Activated CD8-positive, alpha-beta memory T cell treated with anti-CD3 and anti-CD28 coated beads, Interleukin-2, amount 10 ng/mL, durations not matched to agents 7 days and 5 days (primary cell): ENCODE measurements around the gene RIPOR2. TPM values are rescaled to one million over a fixed set of nuclear protein-coding genes. Genes with fewer than 3 reads are reported as not detected.

Experiments used
- ATAC-seq: fragments of 150-1000 bp; cut with Tn5 transposase; one replicate; pipeline ENCODE4 v1.10.0; 2021; ENCODE audit warnings: moderate library complexity
- CTCF ChIA-PET: fragments of 350-600 bp; sonication (Branson Sonifier 250); formaldehyde crosslinking; loops from one replicate; lab custom pipeline; 2021; ENCODE audit warnings: antibody characterized with exemption; lab: Charles Lee
- DNase-seq: peaks from one replicate; pipeline ENCODE4 v3.0.0-alpha.2; 2020
- H3K27ac Mint-ChIP-seq: one replicate; pipeline ENCODE4 v1.8.0; 2021; ENCODE audit warnings: mild to moderate bottlenecking, mixed read lengths
- H3K27me3 Mint-ChIP-seq: one replicate; pipeline ENCODE4 v1.8.0; 2021; ENCODE audit warnings: mixed read lengths
- H3K36me3 Mint-ChIP-seq: one replicate; pipeline ENCODE4 v1.8.0; 2021; ENCODE audit warnings: mild to moderate bottlenecking, mixed read lengths
- H3K4me1 Mint-ChIP-seq: one replicate; pipeline ENCODE4 v1.8.0; 2021; ENCODE audit warnings: mixed read lengths
- H3K4me3 Mint-ChIP-seq: one replicate; pipeline ENCODE4 v1.8.0; 2021; ENCODE audit warnings: mild to moderate bottlenecking, moderate library complexity, mixed read lengths
- H3K9me3 Mint-ChIP-seq: one replicate; pipeline ENCODE4 v1.8.0; 2022; ENCODE audit warnings: low read depth, mixed read lengths
- total RNA-seq, 2 experiments: library from RNA; stranded (reverse); gene quantifications; one replicate each; pipeline ENCODE4 v1.2.3, GENCODE V29; 2021

Gene RIPOR2
- total RNA-seq, 2 experiments from 2014 or later = 53.4 to 104 TPM

DNA sequence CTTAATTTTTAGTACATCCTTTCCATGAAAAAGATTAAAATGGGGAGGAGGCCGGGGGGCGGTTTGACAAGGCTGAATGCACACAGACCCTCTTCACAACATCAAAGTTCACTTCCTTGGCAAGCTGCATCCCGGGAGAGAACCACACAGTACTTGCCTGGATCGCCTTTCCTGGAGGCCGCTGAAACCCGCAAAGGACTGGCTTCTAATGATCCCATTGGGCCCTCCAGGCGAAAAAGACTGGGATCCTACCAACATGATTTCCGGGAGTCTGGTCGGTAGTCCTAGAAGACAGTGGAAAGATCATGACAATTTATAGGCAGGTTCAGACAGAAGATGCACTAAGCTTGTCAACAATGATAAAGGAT is 60.2 kb downstream of the RIPOR2 start:
- no peak overlapping the region for H3K4me3 Mint-ChIP-seq
- CTCF ChIA-PET = no interaction called here
- peaks cover 17% of the 10 kb centered on the region for H3K9me3 Mint-ChIP-seq
- no peak for DNase-seq
- peaks cover 3% of the 10 kb centered on the region for H3K4me1 Mint-ChIP-seq
- H3K36me3 Mint-ChIP-seq = peaks cover 88% of the 10 kb centered on the region
- no peak overlapping the region for H3K27ac Mint-ChIP-seq
- ATAC-seq = no peak
- H3K27me3 Mint-ChIP-seq = no peaks in the 10 kb centered on the region

DNA sequence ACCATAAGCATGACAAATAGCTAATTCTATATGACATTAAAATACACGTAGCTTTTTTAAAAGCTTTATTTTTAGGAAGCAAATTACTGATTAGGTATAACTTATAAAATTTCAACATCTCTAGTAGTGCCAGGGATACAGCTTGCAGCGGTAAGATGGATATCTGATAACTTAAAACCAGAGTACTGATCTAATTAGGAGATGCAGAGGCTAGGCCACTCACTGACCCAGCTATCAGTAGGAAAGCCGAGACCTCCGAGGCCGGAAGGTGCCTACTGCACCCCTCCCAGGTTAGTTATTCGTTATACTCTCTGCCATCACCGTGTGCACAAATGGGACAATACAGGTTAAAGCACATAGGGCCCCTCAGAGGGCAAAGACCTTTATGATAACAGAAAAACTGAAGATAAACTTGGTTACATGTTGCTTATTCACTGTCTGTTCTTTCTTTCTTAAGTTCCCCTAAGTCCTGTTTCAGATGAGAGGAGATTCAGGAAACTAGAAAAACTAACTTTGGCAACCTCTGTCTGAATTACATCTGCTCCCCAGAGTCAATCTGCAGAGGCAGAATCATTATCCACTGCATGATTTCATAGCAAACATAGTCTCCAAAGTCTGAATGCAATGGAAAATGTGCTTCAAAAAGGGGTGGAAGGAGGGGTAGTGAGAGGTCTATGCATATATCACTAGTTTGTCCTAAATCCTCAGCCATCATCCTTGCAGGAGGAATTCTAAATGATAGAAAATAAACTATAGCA is 60.8 kb downstream of the RIPOR2 start:
- peaks cover 90% of the 10 kb centered on the region for H3K36me3 Mint-ChIP-seq
- no peak overlapping the region for H3K27ac Mint-ChIP-seq
- no peak for ATAC-seq

DNA sequence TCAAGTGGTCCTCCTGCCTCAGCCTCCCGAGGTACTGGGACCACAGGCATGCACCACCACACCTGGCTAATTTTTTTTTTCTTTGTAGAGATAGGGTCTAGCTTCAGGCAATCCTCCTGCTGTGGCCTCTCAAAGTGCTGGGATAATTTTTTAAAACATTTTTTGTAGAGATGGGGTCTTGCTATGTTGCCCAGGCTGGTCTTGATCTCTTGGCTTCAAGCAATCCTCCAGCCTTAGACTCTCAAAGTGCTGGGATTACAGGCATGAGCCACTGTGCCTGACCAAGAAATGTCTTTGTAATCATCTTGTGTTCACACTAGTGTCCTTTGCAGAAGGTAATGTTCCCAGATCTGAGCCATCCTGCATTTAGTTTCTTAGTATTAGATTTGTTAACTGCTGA is 61.6 kb downstream of the RIPOR2 start:
- no peaks in the 10 kb centered on the region for H3K27me3 Mint-ChIP-seq
- H3K4me1 Mint-ChIP-seq = peaks cover 2% of the 10 kb centered on the region
- no peak overlapping the region for H3K27ac Mint-ChIP-seq
- DNase-seq = no peak
- CTCF ChIA-PET = interaction anchor here (1.0 to 3.3 kb wide), 4 partner anchors 9 to 118 kb away, joined by 3 to 14 read pairs (median 4); no protein-coding TSS in a partner anchor
- H3K9me3 Mint-ChIP-seq = peaks cover 15% of the 10 kb centered on the region
- H3K36me3 Mint-ChIP-seq = peaks cover 82% of the 10 kb centered on the region
- no peak overlapping the region for H3K4me3 Mint-ChIP-seq
- no peak for ATAC-seq

More for the DNA sequence above, 60.8 kb downstream of the RIPOR2 start:
- Mint-ChIP-seq H3K4me1 (peaks cover 3% of the 10 kb centered on the region), H3K27me3 (no peaks in the 10 kb centered on the region), H3K4me3 (no peak overlapping the region), H3K9me3 (peaks cover 17% of the 10 kb centered on the region)
- DNase-seq = no peak
- CTCF ChIA-PET = interaction anchor here (1.0 to 3.3 kb wide), 4 partner anchors 8 to 117 kb away, joined by 3 to 14 read pairs (median 4); no protein-coding TSS in a partner anchor

DNA sequence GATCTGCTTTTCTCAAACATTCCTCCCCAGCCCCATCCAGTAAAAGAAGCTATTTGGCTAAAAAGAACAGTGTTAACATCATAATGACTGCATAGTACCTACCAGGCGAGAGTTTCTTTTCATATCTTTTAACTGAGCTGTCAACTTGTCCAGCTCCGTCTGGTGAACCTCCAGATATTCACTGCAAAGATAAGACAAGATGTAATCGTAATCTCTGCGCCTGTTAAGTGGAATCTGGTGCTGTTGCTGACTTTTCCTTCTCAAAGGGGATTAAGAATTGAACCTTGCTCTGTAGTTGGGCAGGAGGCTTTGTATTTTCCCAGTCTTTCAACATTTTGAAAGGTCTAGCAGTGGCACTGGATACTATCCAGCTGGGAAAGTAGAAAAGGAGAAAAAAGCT is 63.0 kb downstream of the RIPOR2 start:
- Mint-ChIP-seq H3K36me3 (peaks cover 82% of the 10 kb centered on the region), H3K27me3 (no peaks in the 10 kb centered on the region), H3K9me3 (peaks cover 8% of the 10 kb centered on the region), H3K4me3 (no peak overlapping the region), H3K4me1 (peaks cover 2% of the 10 kb centered on the region), H3K27ac (no peak overlapping the region)
- DNase-seq (no peak), ATAC-seq (no peak)
- CTCF ChIA-PET = interaction anchor here (1.6 to 3.3 kb wide), 3 partner anchors 11 to 119 kb away, joined by 4 to 14 read pairs (median 4); no protein-coding TSS in a partner anchor

DNA sequence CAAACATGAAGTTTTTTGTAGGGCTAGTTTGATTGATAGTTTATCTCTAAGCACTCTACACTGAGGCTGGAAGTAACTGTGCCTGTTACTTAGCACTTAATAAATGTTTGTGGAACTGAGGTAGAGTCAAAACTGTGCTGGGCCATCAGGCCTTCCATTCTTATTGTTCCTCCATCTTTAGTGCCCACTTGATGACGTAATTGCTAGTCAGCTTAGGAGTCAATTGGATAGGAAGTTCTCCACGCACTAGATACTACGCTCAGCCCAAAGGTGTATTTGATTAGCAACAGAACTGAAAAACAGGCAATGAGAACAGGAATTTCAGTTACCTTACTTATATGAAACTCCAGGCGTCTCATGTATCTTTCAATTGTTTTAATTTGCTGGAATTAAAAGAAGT is 67.0 kb downstream of the RIPOR2 start:
- no peak overlapping the region for H3K27ac Mint-ChIP-seq
- DNase-seq (no peak), ATAC-seq (no peak)
- no peak overlapping the region for H3K4me3 Mint-ChIP-seq
- H3K27me3 Mint-ChIP-seq = no peaks in the 10 kb centered on the region
- peaks cover 64% of the 10 kb centered on the region for H3K36me3 Mint-ChIP-seq
- peaks cover 6% of the 10 kb centered on the region for H3K4me1 Mint-ChIP-seq
- H3K9me3 Mint-ChIP-seq = no peaks in the 10 kb centered on the region
- CTCF ChIA-PET = interaction anchor here (0.8 to 1.2 kb wide), 2 partner anchors 13 to 64 kb away, joined by 3 read pairs; no protein-coding TSS in a partner anchor

DNA sequence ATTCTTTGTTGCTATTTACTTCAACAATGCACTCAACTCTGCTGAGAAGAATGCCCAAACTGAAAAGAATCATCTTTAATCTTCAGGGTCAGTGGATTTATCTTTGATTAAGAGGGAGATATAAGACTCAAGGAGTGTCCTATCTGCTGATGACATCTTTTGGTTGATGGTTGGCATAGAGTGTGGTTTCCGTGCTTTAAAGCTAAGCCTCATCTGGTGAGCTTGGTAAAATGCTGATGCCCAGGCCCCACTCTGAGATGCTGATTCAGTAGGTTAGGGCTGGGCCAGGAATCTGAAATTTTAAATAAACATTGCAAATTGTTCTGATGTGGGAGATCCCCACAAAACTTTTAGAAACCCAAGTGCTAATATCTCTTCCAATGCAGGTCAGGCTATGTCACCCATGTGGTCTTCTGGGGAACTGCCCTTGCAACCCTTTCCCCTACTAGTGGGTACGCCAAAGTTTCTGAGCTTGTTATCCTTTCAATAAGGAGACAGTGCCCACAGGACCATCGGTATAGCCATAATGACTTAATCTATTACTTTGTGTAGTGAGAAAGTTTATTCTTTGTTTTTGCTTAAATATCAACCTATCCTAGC is 68.6 kb downstream of the RIPOR2 start:
- no peak for ATAC-seq
- Mint-ChIP-seq H3K4me3 (no peak overlapping the region), H3K9me3 (no peaks in the 10 kb centered on the region), H3K27me3 (no peaks in the 10 kb centered on the region), H3K36me3 (peaks cover 60% of the 10 kb centered on the region), H3K27ac (peak overlapping the region; percentile 24), H3K4me1 (peaks cover 18% of the 10 kb centered on the region)
- CTCF ChIA-PET = interaction anchor here (1.3 to 2.4 kb wide), 4 partner anchors 10 to 125 kb away, joined by 3 to 8 read pairs (median 6); no protein-coding TSS in a partner anchor
- no peak for DNase-seq

DNA sequence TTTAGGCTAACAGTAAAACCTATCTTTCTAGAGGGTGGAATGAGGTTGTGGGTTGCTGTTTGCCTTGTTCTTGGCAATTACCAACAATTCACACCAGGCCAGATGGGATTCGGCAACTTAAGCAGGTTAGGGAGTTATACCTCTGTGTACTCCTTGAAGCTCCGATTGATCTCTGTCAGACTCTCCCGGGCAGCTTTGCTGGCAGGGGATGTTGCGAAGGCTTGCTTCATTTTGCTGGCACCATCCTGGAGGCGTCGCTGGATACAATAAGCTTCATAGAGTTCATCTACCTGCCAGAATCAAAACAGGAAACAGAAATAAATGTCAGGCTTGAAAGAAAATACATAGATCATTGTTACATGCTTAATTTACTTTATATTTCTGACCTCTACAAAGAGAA is 70.6 kb downstream of the RIPOR2 start:
- Mint-ChIP-seq H3K4me3 (no peak overlapping the region), H3K36me3 (peaks cover 63% of the 10 kb centered on the region)
- CTCF ChIA-PET = interaction anchor here (1.4 kb wide), 1 partner anchor 9 kb away, joined by 3 read pairs; no protein-coding TSS in a partner anchor

DNA sequence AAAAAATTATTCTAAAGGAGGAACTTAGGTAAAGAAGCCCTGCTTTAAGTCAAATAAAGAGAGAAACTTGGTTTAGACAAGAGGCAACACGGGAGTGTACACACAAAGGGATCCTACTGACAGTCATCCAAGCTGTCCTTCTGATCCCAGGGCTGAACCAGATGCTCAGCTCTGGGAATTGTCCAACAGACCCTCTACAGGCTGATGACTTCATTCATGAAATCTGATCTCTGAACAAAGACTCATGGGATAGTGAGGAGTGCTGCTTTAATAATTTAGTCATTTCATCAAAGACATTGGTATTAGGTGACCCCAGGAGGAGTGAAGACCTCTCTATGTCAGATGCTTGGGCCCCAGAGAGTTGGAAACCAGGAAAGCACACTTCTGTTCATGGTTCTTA is 71.4 kb downstream of the RIPOR2 start:
- no peaks in the 10 kb centered on the region for H3K9me3 Mint-ChIP-seq
- DNase-seq (no peak), ATAC-seq (no peak)
- CTCF ChIA-PET = no interaction called here
- H3K4me1 Mint-ChIP-seq = peaks cover 37% of the 10 kb centered on the region
- no peaks in the 10 kb centered on the region for H3K27me3 Mint-ChIP-seq
- no peak overlapping the region for H3K27ac Mint-ChIP-seq
- H3K36me3 Mint-ChIP-seq = peaks cover 68% of the 10 kb centered on the region
- H3K4me3 Mint-ChIP-seq = no peak overlapping the region

More for the DNA sequence above, 70.6 kb downstream of the RIPOR2 start:
- Mint-ChIP-seq H3K9me3 (no peaks in the 10 kb centered on the region), H3K4me1 (peaks cover 29% of the 10 kb centered on the region), H3K27me3 (no peaks in the 10 kb centered on the region), H3K27ac (no peak overlapping the region)
- ATAC-seq = no peak
- DNase-seq = no peak

DNA sequence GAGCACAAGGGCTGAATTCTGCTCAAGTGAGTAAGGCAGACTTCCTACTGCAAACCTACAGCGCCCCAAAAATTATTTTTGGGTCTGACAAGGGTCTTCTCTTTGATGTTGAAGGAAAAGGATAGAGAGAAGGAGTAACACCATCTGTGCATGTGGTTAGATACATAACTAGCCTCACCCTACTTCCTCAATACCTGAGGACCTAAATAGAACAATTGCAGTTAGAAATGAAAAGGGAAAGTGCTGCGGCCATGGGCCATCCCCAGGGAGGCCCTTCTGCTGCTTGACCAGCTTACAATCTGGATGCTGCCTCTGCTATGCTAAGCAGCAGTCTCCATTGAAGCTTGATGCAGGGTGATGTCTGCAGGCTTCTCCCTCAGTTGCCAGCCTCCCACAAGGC is 73.8 kb downstream of the RIPOR2 start:
- Mint-ChIP-seq H3K4me1 (peaks cover 56% of the 10 kb centered on the region), H3K36me3 (peaks cover 71% of the 10 kb centered on the region), H3K27ac (no peak overlapping the region), H3K4me3 (no peak overlapping the region), H3K9me3 (no peaks in the 10 kb centered on the region), H3K27me3 (no peaks in the 10 kb centered on the region)
- CTCF ChIA-PET = interaction anchor here (1.3 to 2.2 kb wide), 2 partner anchors 129 to 156 kb away, joined by 4 to 6 read pairs; no protein-coding TSS in a partner anchor
- no peak for DNase-seq
- ATAC-seq = no peak

DNA sequence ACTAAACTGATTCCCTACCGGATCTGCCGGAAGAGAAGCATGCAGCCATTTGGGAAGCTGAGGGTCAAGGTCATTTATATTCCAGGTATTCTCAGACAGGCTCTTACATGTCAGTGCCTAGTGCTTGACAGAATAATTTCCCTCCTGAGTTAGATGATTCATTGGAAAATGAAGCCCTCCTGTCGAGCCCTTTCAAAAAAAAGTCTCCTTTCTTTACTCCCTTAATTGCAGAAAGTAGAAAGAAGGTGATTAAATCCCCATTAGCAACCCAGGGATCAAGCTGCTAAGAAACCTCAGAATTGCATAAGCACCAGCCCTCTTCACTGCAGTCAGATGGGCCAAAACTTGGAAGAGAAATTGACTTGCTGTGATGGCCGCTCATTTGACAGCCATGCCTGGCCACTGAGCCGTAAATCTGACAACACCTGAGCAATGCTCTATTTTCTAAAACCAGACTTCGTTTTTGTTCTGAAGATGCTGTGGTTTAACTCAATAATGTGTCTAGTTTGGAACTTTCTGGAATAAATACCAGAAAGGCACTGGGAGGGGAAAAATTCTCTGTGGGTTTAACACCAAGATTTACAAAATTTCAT is 76.1 kb downstream of the RIPOR2 start:
- H3K4me1 Mint-ChIP-seq = peaks cover 71% of the 10 kb centered on the region
- peak; percentile 29 for DNase-seq
- H3K9me3 Mint-ChIP-seq = no peaks in the 10 kb centered on the region
- H3K4me3 Mint-ChIP-seq = no peak overlapping the region
- CTCF ChIA-PET = interaction anchor here (1.1 to 6.5 kb wide), 5 partner anchors 51 to 167 kb away, joined by 3 to 119 read pairs (median 5); no protein-coding TSS in a partner anchor
- H3K36me3 Mint-ChIP-seq = peaks cover 66% of the 10 kb centered on the region
- H3K27me3 Mint-ChIP-seq = no peaks in the 10 kb centered on the region
- peak overlapping the region; percentile 88 for H3K27ac Mint-ChIP-seq
- no peak for ATAC-seq

DNA sequence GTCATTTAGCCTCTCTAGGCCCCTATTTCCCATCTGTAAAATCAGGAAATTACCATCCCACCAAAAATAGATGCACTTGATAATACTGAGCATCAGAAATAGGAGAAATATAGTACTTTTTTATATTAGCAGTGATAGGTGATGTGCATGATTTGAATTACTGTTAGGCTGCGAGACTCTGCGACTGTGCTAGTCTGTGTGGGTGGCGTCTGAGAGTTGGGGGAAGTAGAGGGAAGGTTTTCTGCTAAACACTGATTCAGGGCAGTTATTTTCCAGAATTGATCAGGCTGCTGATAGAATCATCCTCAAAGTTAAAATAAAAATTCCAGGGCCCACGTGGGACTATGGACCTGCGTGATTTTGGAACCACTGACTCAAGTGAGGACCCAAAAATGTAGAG is 76.6 kb downstream of the RIPOR2 start:
- DNase-seq = peak; percentile 16
- H3K36me3 Mint-ChIP-seq = peaks cover 64% of the 10 kb centered on the region
- ATAC-seq = no peak
- no peaks in the 10 kb centered on the region for H3K27me3 Mint-ChIP-seq
- CTCF ChIA-PET = interaction anchor here (1.3 to 6.5 kb wide), 6 partner anchors 10 to 167 kb away, joined by 3 to 119 read pairs (median 56); partner anchors contain the start of gene RIPOR2
- peak overlapping the region; percentile 88 for H3K27ac Mint-ChIP-seq
- H3K4me3 Mint-ChIP-seq = no peak overlapping the region
- H3K9me3 Mint-ChIP-seq = no peaks in the 10 kb centered on the region
- peaks cover 71% of the 10 kb centered on the region for H3K4me1 Mint-ChIP-seq

DNA sequence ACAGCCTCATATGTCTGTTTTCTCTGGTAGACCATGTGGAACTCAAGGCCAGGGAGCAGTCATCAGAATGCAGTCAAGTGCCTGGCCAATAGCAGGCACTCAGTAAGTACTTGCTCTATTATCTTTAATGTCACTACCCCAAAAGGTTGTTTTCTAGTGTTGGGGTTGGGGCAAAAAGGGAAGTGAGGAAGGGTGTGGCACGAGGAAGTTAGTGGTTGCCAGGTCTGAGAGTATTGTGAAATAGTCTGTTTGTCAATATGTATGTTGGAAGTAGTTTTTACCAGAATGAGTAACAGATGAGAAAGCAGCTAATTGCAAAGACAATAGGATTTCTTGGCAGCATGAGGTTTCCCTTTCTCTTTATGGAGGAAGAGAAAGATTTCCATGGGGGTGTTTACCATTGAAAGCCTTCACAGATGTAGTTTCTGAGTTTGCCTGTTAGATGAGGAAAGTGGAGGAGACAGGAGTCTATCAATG is 77.5 kb downstream of the RIPOR2 start:
- H3K4me3 Mint-ChIP-seq = peak overlapping the region; percentile 50
- peak; percentile 69 for DNase-seq

More for the DNA sequence above, 77.5 kb downstream of the RIPOR2 start:
- CTCF ChIA-PET = interaction anchor here (0.8 to 6.5 kb wide), 11 partner anchors 9 to 213 kb away, joined by 3 to 119 read pairs (median 30); partner anchors contain the start of gene RIPOR2
- Mint-ChIP-seq H3K36me3 (peaks cover 65% of the 10 kb centered on the region), H3K27ac (peak overlapping the region; percentile 88), H3K9me3 (no peaks in the 10 kb centered on the region), H3K27me3 (no peaks in the 10 kb centered on the region), H3K4me1 (peaks cover 67% of the 10 kb centered on the region)
- ATAC-seq = peak; percentile 75
